AG10803 (cell line): Measurements from ENCODE around the gene ABCF3.
A peak's percentile ranks its signal among the peaks of the same experiment; 100 is the strongest.

Experiments
- DNase-seq: peaks from one replicate; pipeline ENCODE4 v3.0.0; 2010; ENCODE audit warnings: low read depth
- H3K4me3 ChIP-seq: 2 replicates; pipeline ENCODE4 v1.5.1; 2011; ENCODE audit warnings: mild to moderate bottlenecking, low read length, control low read depth
- CTCF ChIP-seq: conservative IDR thresholded peaks from 2 replicates; pipeline ENCODE4 v1.5.1; 2011; ENCODE audit warnings: mild to moderate bottlenecking, low read length, control low read depth, inconsistent platforms

Gene ABCF3

GRCh38 chr3:184185461-184186183 lies 377 bp upstream of the ABCF3 start:
- peak overlapping the region; percentile 99 for H3K4me3 ChIP-seq
- peak; percentile 98 for DNase-seq
- TF ChIP-seq CTCF: no peak

- H3K4me3 ChIP-seq: peak overlapping the region; percentile 99
- no peak for TF ChIP-seq CTCF
- DNase-seq: no peak
These were observed 856 bp downstream of the ABCF3 start for GRCh38 chr3:184186902-184187207.

DNA sequence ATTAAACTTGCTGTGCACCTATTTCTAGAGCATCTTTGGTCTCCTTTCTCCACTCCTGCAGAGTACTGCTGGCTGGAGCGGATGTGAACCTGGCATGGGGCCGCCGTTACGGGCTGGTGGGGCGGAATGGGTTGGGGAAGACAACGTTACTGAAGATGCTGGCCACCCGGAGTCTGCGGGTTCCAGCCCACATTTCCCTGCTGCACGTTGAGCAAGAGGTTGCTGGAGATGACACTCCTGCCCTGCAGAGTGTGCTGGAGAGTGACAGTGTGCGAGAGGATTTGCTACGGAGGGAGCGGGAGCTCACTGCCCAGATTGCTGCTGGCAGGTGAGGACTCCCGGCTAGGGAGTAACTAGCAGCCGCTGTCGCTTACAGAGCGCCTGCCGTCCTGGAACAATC lies 2.1 kb downstream of the ABCF3 start:
- H3K4me3 ChIP-seq: no peak overlapping the region
- DNase-seq: no peak
- no peak for TF ChIP-seq CTCF

DNA sequence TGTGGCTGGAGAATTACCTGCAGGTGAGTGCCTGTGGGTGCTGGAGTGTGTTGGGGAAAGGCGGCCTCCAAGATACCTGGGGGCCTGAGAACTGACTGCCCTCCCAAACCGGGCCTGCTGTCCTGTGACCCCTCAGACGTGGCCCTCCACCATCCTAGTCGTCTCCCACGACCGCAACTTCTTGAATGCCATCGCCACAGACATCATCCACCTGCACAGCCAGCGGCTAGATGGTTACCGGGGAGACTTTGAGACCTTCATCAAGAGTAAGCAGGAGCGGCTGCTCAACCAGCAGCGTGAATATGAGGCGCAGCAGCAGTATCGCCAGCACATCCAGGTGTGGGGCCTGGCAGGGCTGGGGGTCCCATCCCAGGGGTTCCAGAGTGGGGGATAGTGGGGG lies 3.4 kb downstream of the ABCF3 start:
- H3K4me3 ChIP-seq: no peak overlapping the region
- no peak for DNase-seq
- TF ChIP-seq CTCF: no peak

DNA sequence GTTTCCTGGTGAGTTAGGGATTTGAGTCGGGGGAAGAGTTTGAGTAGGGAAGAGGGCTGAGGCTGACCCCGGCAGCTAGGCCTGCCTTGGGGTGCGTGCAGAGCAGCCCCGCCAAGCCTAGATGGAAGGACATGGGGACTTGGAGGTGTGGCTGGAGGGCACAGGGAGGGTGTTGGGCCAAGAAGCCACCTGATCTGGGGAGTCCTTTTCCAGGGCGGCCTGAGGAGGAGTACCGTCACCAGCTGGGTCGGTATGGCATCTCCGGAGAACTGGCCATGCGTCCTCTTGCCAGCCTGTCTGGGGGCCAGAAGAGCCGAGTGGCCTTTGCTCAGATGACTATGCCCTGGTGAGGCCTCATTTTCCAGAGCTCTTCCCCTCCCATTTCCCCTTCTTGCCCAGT lies 6.9 kb downstream of the ABCF3 start:
- no peak overlapping the region for H3K4me3 ChIP-seq
- DNase-seq: no peak
- TF ChIP-seq CTCF: no peak

- no peak for DNase-seq
- no peak for TF ChIP-seq CTCF
- no peak overlapping the region for H3K4me3 ChIP-seq
These were observed 8.1 kb downstream of the ABCF3 start for GRCh38 chr3:184193991-184194539.

DNA sequence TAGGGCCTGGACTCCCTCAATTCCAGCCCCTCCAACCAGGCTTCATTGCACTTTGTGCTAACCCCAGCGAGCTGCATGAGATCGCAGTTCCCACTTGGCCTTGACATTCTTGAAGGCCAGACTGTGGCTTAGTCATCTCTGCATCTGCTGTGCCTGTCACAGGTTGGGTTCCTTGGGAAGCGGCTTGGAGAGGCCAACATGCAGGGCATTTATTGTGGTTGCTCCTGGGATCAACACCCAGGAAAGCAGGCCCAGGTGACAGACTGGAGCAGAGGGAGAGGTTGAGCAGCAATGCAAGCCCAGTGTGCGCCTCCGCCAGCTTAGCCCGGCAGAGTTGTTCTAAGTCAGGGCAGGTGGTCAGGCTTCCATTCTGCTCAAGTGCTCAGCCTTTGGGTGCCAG lies 10.5 kb downstream of the ABCF3 start:
- DNase-seq: no peak
- no peak for TF ChIP-seq CTCF
- no peak overlapping the region for H3K4me3 ChIP-seq
